ENCODE results near the gene CASP8. TPM values are rescaled to one million over a fixed set of nuclear protein-coding genes. Genes with fewer than 3 reads are reported as not detected.

The CASP8 gene
- total and polyA plus RNA-seq, 2 experiments from 2014 or later = 17.1 to 24.4 TPM

- no peaks in the 10 kb centered on the region for H3K9me2 ChIP-seq (replicated peaks; ENCODE audit: insufficient read depth)
- no peaks in the 10 kb centered on the region for H3K27me3 ChIP-seq
- H3K27ac ChIP-seq = no peak overlapping the region
- H3K36me3 ChIP-seq (replicated peaks; ENCODE audit: insufficient read depth, low read depth) = no peaks in the 10 kb centered on the region
- no peaks in the 10 kb centered on the region for H4K20me1 ChIP-seq (ENCODE audit: insufficient read depth, poor library complexity, severe bottlenecking)
- WGBS (ENCODE audit: low lambda C conversion rate, missing lambda C conversion rate) = 86% methylated on average over 4 of the region's 4 CpGs
- no peaks in the 10 kb centered on the region for H3K79me2 ChIP-seq
- H3K9me3 ChIP-seq (ENCODE audit: low read depth) = no peaks in the 10 kb centered on the region
- no peak overlapping the region for H3K4me2 ChIP-seq
- DNase-seq (ENCODE audit: low spot score) = no peak
- H2AFZ ChIP-seq = no peak overlapping the region
- H3K4me3 ChIP-seq = no peak overlapping the region
- no peaks in the 10 kb centered on the region for H3K4me1 ChIP-seq (ENCODE audit: insufficient read depth)
- TF ChIP-seq EZH2 (IDR thresholded peaks at IDR 0.05; ENCODE audit: borderline replicate concordance) (no peak), EZH2phosphoT487 (IDR thresholded peaks at IDR 0.05; ENCODE audit: low read depth, severe bottlenecking, unreplicated experiment) (no peak)
- TF ChIP-seq, protein P1, sequence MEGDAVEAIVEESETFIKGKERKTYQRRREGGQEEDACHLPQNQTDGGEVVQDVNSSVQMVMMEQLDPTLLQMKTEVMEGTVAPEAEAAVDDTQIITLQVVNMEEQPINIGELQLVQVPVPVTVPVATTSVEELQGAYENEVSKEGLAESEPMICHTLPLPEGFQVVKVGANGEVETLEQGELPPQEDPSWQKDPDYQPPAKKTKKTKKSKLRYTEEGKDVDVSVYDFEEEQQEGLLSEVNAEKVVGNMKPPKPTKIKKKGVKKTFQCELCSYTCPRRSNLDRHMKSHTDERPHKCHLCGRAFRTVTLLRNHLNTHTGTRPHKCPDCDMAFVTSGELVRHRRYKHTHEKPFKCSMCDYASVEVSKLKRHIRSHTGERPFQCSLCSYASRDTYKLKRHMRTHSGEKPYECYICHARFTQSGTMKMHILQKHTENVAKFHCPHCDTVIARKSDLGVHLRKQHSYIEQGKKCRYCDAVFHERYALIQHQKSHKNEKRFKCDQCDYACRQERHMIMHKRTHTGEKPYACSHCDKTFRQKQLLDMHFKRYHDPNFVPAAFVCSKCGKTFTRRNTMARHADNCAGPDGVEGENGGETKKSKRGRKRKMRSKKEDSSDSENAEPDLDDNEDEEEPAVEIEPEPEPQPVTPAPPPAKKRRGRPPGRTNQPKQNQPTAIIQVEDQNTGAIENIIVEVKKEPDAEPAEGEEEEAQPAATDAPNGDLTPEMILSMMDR (IDR thresholded peaks at IDR 0.05; ENCODE audit: poor library complexity) = no peak
Observed at GRCh38 chr2:201320257-201320656, 59.9 kb downstream of the CASP8 start.

GRCh38 chr2:201320701-201321100 lies 60.4 kb downstream of the CASP8 start:
- TF ChIP-seq EZH2phosphoT487 (IDR thresholded peaks at IDR 0.05; ENCODE audit: low read depth, severe bottlenecking, unreplicated experiment) = no peak
- TF ChIP-seq EZH2 (IDR thresholded peaks at IDR 0.05; ENCODE audit: borderline replicate concordance) = no peak
- TF ChIP-seq, protein P1 (IDR thresholded peaks at IDR 0.05; ENCODE audit: poor library complexity) = no peak
- H3K9me3 ChIP-seq (ENCODE audit: low read depth) = no peaks in the 10 kb centered on the region
- H3K4me3 ChIP-seq = no peak overlapping the region
- H3K27ac ChIP-seq = no peak overlapping the region
- no peaks in the 10 kb centered on the region for H3K79me2 ChIP-seq
- H3K27me3 ChIP-seq = no peaks in the 10 kb centered on the region
- H3K9me2 ChIP-seq (replicated peaks; ENCODE audit: insufficient read depth) = no peaks in the 10 kb centered on the region
- WGBS (ENCODE audit: low lambda C conversion rate, missing lambda C conversion rate) = 95% methylated on average over 4 of the region's 4 CpGs
- no peak overlapping the region for H3K4me2 ChIP-seq
- no peaks in the 10 kb centered on the region for H3K4me1 ChIP-seq (ENCODE audit: insufficient read depth)
- H2AFZ ChIP-seq = no peak overlapping the region
- no peaks in the 10 kb centered on the region for H3K36me3 ChIP-seq (replicated peaks; ENCODE audit: insufficient read depth, low read depth)
- DNase-seq (ENCODE audit: low spot score) = no peak
- no peaks in the 10 kb centered on the region for H4K20me1 ChIP-seq (ENCODE audit: insufficient read depth, poor library complexity, severe bottlenecking)

DNA sequence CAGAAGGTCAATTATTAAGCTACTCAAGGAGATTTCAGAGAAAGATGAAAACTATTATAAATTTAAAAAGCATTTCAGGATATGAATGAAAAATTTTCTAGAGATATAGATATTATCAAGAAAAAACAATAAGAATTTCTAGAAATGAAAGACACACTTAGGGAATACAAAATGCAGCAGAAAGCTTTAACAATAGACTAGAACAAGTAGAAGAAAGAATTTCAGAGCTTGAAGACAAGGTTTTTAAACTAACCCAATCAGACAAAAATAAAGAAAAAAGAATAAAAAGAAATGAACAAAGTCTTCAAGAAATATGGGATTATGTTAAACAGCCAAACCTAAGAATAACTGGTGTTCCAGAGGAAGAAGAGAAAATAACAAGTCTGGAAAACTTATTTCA lies 62.4 kb downstream of the CASP8 start:
- no peak for DNase-seq (ENCODE audit: low spot score)
- H3K27ac ChIP-seq = no peak overlapping the region
- no peak overlapping the region for H3K4me2 ChIP-seq
- no peaks in the 10 kb centered on the region for H3K27me3 ChIP-seq
- H4K20me1 ChIP-seq (ENCODE audit: insufficient read depth, poor library complexity, severe bottlenecking) = no peaks in the 10 kb centered on the region
- H3K9me2 ChIP-seq (replicated peaks; ENCODE audit: insufficient read depth) = no peaks in the 10 kb centered on the region
- H3K9me3 ChIP-seq (ENCODE audit: low read depth) = no peaks in the 10 kb centered on the region
- H2AFZ ChIP-seq = no peak overlapping the region
- no peaks in the 10 kb centered on the region for H3K36me3 ChIP-seq (replicated peaks; ENCODE audit: insufficient read depth, low read depth)
- no peaks in the 10 kb centered on the region for H3K4me1 ChIP-seq (ENCODE audit: insufficient read depth)
- TF ChIP-seq EZH2phosphoT487 (IDR thresholded peaks at IDR 0.05; ENCODE audit: low read depth, severe bottlenecking, unreplicated experiment) = no peak
- TF ChIP-seq EZH2 (IDR thresholded peaks at IDR 0.05; ENCODE audit: borderline replicate concordance) = no peak
- TF ChIP-seq, protein P1 (IDR thresholded peaks at IDR 0.05; ENCODE audit: poor library complexity) = no peak
- H3K79me2 ChIP-seq = no peaks in the 10 kb centered on the region
- no peak overlapping the region for H3K4me3 ChIP-seq

DNA sequence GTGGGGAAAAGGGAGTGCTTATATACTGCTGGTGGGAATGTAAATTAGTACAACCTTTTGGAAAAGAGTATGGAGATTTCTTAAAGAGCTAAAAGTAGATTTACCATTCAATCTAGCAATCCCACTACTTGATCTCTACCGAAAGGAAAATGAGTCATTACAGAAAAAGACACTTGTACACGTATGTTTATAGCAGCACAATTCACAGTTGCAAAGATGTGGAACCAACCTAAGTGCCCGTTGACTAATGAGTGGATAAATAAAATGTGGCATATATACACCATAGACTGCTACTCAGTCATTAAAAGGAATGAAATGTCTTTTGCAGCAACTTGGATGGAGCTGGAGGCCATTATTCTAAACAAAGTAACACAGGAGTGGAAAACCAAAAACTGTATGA lies 67.3 kb downstream of the CASP8 start:
- Histone ChIP-seq H3K4me2 (no peak overlapping the region), H3K79me2 (no peaks in the 10 kb centered on the region), H3K4me1 (ENCODE audit: insufficient read depth) (no peaks in the 10 kb centered on the region), H3K27ac (no peak overlapping the region), H3K36me3 (replicated peaks; ENCODE audit: insufficient read depth, low read depth) (no peaks in the 10 kb centered on the region), H3K9me3 (ENCODE audit: low read depth) (no peaks in the 10 kb centered on the region), H3K9me2 (replicated peaks; ENCODE audit: insufficient read depth) (no peaks in the 10 kb centered on the region), H4K20me1 (ENCODE audit: insufficient read depth, poor library complexity, severe bottlenecking) (no peaks in the 10 kb centered on the region), H2AFZ (no peak overlapping the region), H3K4me3 (no peak overlapping the region), H3K27me3 (no peaks in the 10 kb centered on the region)
- TF ChIP-seq, protein P1 (IDR thresholded peaks at IDR 0.05; ENCODE audit: poor library complexity) = no peak
- TF ChIP-seq EZH2phosphoT487 (IDR thresholded peaks at IDR 0.05; ENCODE audit: low read depth, severe bottlenecking, unreplicated experiment) = no peak
- TF ChIP-seq EZH2 (IDR thresholded peaks at IDR 0.05; ENCODE audit: borderline replicate concordance) = no peak
- DNase-seq (ENCODE audit: low spot score) = no peak
- WGBS (ENCODE audit: low lambda C conversion rate, missing lambda C conversion rate) = 89% methylated on average over 3 of the region's 3 CpGs

All from hepatocyte (in vitro differentiated cells).